SJCRH30 (cell line): ENCODE results near the gene OTOR. TPM values are rescaled to one million over a fixed set of nuclear protein-coding genes. Genes with fewer than 3 reads are reported as not detected.
A peak's percentile ranks its signal among the peaks of the same experiment; 100 is the strongest.

Experiments
- DNase-seq, 2 experiments: peaks; one replicate each; pipeline ENCODE4 v3.0.0-alpha.2; 2015 to 2020
- H3K27ac ChIP-seq: fragments of 250-450 bp; sonication (Bioruptor Pico); 2 replicates; pipeline ENCODE4 v1.5.1; 2020; ENCODE audit warnings: mild to moderate bottlenecking, moderate library complexity
- H3K27me3 ChIP-seq: fragments of 250-450 bp; sonication (Bioruptor Pico); 2 replicates; pipeline ENCODE4 v1.5.1; 2020; ENCODE audit warnings: mild to moderate bottlenecking, moderate library complexity
- H3K36me3 ChIP-seq: fragments of 250-450 bp; sonication (Bioruptor Pico); 2 replicates; pipeline ENCODE4 v1.5.1; 2020; ENCODE audit warnings: mild to moderate bottlenecking, moderate library complexity
- H3K4me1 ChIP-seq: fragments of 250-450 bp; sonication (Bioruptor Pico); 2 replicates; pipeline ENCODE4 v1.5.1; 2020; ENCODE audit warnings: mild to moderate bottlenecking, moderate library complexity
- H3K4me3 ChIP-seq: fragments of 250-450 bp; sonication (Bioruptor Pico); 2 replicates; pipeline ENCODE4 v1.5.1; 2020; ENCODE audit warnings: mild to moderate bottlenecking, moderate library complexity
- H3K9me3 ChIP-seq: fragments of 250-450 bp; sonication (Bioruptor Pico); replicated peaks from 2 replicates; pipeline ENCODE4 v1.5.1; 2020; ENCODE audit warnings: mild to moderate bottlenecking, moderate library complexity
- total RNA-seq: library from RNA; depleted of rRNA; stranded (reverse); fragments of >200 nt; shearing (Covaris generic); gene quantifications from 2 replicates; pipeline ENCODE4 v1.2.3, GENCODE V29; 2014

The OTOR gene
- total RNA-seq, 1 experiment from 2014 or later, result not detected

DNA sequence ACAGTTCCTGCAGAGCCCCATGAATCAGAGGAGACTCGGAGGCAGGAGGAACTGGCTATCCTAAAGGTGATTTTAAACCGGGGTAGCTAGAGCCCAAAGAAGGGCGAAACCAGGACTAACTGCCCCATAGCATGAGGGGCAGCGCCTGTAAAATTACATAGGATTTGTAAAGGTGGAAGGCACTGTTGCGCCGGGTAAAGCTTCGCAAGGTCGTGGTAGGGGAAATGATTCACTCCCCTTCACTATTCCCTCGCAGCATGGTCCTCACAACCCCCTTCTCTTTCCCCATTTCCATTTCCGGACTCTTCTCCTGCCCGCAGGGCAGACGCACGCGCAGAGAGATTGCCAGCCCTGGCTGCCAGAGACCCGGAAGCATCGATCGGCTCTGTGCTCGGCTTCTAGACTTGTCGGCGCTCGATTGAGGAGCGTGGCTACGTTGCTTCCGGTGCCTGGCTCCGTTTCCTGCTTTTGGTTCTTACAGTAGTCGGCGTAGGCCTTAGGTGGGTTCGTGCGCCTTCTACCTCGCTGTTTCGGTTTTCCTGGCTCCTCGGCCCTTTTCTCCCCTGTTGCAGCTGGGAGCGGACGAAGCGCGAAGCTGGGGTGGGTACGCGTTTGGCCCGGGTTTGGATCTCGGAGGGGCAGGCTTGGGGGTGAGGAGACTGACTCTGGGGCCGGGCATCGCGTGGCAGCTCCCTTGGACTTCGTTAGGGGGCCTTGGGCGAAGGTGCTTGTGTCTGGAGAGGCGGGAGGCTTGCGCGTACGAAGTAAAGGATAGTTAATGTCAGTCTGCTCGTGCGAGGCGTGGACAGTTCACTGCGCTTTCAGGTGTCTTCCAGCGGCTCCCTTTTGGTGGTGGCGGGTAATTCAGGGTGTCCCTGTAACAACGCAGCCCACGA is 18.3 kb upstream of the OTOR start, which contains the start of gene SNRPB2:
TSS of gene SNRPB2 (plus strand) at position 462 of the 896 bp plus-strand sequence. CDS start 1,677 bp downstream, outside the sequence.
- Histone ChIP-seq H3K27me3 (no peaks in the 10 kb centered on the region), H3K9me3 (no peaks in the 10 kb centered on the region), H3K4me1 (no peaks in the 10 kb centered on the region), H3K4me3 (peak within 1 kb of the TSS; percentile 77), H3K27ac (peak within 1 kb of the TSS; percentile 62), H3K36me3 (peaks cover 24% of the 10 kb centered on the region; the same call in 1 of the 2 replicates)
- peak; percentile 94 to 96 for DNase-seq

DNA sequence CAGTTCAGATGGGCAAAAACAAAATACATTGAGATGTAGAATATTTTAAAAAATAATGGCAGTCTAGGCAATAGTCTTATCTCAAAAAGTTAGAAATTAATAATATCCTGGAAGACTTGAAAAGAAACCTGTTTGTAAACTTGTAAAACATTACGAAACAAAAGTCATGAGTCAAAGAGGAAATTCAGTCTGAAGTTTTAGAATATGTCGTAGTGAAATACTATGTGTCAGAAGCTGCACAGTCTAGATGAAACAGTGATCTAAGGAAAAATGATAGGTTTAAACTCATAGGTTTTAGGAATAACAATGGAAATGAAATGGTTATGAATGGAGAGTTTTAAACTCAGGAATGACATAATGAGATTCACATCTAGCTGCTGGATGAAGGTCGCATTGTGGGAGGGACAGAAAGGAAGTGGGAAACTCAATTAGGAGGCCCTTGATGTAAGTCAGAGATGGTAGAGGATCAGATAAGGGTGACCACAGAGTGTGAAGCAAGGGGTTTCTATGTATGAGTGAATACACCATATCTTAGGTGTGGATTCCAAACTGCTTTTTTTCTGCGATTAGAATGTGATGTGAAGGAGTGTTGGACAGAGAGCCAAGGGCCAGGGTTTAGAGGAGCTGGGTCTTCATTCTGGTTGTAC is 15.5 kb upstream of the OTOR start:
- no peaks in the 10 kb centered on the region for H3K9me3 ChIP-seq
- no peak for DNase-seq
- H3K27ac ChIP-seq, result no peak overlapping the region
- H3K36me3 ChIP-seq, result peaks cover 48% of the 10 kb centered on the region
- H3K27me3 ChIP-seq, result no peaks in the 10 kb centered on the region
- no peaks in the 10 kb centered on the region for H3K4me1 ChIP-seq
- no peak overlapping the region for H3K4me3 ChIP-seq

DNA sequence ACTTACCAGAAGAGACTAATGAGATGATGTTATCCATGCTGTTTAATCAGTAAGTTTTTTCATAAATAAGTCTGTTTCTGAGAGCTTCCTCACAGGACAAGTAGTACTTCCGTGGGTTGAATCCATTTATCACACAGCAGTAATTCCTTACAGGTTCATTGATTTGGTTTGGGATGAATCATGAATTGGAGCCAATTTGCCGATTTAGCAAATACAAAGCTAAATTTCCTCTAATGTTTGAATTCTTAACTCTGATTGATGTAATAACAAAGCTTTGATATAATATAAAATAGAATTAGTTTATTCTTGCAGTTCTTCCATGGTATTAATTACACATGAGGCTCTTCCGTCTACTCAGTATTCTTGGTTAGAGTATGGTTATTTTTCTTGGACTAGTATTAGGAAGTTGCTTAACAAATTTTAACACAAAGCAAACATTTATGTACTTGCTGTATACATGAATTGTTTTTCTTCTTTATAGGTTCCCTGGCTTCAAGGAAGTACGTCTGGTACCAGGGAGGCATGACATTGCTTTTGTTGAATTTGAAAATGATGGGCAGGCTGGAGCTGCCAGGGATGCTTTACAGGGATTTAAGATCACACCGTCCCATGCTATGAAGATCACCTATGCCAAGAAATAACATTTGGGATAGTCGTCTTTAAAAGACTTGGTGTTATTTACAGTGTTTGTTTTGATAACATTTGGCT is 7.6 kb upstream of the OTOR start:
- Histone ChIP-seq H3K36me3 (peaks cover 43% of the 10 kb centered on the region), H3K9me3 (no peaks in the 10 kb centered on the region), H3K27ac (no peak overlapping the region), H3K4me3 (no peak overlapping the region), H3K27me3 (no peaks in the 10 kb centered on the region), H3K4me1 (no peaks in the 10 kb centered on the region)
- DNase-seq, result no peak

DNA sequence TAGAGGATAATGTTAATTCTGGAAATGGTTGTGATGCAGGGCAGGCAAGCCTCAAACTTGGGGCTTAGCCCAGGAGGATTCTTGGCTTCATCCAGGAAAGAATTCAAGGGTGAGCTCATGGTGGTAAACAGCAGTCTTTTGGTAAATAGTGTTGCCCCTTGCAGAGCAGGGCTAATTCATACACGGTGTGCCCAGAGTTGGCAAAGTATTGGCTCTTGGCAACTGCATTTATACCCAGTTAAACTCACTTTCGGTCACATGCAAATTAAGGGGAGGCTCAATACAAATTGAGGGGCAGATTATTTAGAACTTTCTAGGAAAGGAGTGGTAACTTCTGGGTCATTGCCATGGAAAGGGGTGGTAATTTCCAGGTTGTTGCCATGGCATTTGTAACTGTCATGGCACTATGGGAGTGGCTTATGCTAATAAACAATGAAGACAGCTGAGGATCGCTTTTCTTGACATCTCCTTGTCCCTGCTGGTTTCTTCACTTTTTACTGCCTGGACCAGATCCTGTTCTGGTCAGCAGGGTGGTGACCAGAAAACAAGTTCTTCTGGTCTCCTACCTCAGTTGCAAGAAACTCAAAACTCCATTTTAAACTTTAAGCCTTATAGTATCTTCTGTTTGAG is 3.9 kb upstream of the OTOR start:
- Histone ChIP-seq H3K4me1 (no peaks in the 10 kb centered on the region), H3K9me3 (no peaks in the 10 kb centered on the region), H3K4me3 (no peak overlapping the region), H3K36me3 (peaks cover 16% of the 10 kb centered on the region), H3K27me3 (no peaks in the 10 kb centered on the region; the same call in 1 of the 2 replicates), H3K27ac (no peak overlapping the region)
- no peak for DNase-seq

DNA sequence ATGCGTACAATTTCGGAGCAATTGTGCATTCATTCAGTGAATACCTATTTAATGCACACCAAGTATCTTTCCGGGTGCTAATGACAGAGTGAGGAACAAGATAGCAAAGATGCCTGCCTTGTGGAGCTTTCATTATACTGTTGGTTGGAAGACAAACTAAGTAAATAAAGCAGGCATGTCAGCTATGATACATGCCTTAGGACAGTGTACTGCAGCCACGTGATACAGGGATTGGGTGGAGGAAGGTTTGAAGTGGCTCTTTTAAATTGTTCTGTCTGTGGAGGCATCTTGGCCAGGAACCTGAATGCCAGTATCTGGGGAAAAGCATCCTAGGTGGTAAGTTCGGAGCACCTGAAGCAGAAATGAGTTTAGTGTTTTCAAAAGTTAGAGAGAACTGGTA is 3.0 kb upstream of the OTOR start:
- no peaks in the 10 kb centered on the region for H3K4me1 ChIP-seq
- peaks cover 13% of the 10 kb centered on the region for H3K36me3 ChIP-seq
- H3K27me3 ChIP-seq, result no peaks in the 10 kb centered on the region; the same call in 1 of the 2 replicates
- no peaks in the 10 kb centered on the region for H3K9me3 ChIP-seq
- DNase-seq, result no peak
- H3K4me3 ChIP-seq, result no peak overlapping the region
- no peak overlapping the region for H3K27ac ChIP-seq

DNA sequence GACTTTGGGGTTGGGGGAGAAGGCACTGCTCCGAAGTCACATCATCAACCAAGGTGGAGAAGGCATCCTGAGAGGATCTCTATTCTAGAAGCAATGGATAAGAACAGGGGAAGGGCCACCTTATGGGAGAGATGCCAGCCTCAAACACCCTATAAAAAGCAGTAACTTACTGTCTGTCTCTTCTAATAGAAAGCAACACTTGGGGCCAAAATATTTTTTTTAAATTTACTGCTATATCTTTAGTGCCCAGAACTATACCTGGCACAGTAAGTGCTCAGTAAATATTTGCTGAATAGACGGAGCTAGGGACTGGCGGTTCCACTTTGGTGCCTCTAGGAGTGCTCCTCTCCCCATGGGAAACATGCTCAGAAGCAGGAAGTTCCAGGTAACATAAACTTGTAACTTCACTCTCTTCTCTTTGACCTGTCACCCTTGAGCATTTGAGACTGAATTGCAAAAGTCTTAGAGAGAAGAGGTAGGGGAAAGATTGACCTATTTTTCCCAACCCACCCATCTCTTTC is 807 bp upstream of the OTOR start:
- Histone ChIP-seq H3K4me1 (no peaks in the 10 kb centered on the region), H3K4me3 (no peak overlapping the region), H3K9me3 (no peaks in the 10 kb centered on the region), H3K27ac (no peak overlapping the region), H3K27me3 (peaks cover 4% of the 10 kb centered on the region), H3K36me3 (no peaks in the 10 kb centered on the region)
- DNase-seq, result no peak

DNA sequence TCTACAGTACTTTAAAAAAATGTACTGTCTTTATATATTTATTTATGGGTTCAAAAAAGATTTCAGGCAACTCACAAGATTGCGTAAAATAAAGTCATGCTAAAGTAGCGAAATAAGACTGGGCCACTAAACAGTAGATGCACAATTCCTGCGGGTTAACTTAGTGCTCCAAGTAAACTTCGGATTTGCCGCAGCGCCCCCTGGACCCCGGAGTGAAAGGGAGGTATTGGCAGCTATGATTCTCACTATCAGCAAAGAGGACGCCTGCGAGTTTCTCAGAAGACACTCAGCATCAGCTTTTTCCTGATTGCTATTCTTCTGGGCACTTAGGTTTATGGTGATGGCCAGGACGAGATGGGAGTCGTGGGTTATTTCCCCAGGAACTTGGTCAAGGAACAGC is 1.4 kb downstream of the OTOR start:
- no peaks in the 10 kb centered on the region for H3K9me3 ChIP-seq
- H3K27me3 ChIP-seq, result peaks cover 4% of the 10 kb centered on the region
- H3K36me3 ChIP-seq, result no peaks in the 10 kb centered on the region
- H3K4me1 ChIP-seq, result no peaks in the 10 kb centered on the region
- DNase-seq, result no peak
- no peak overlapping the region for H3K4me3 ChIP-seq
- no peak overlapping the region for H3K27ac ChIP-seq

DNA sequence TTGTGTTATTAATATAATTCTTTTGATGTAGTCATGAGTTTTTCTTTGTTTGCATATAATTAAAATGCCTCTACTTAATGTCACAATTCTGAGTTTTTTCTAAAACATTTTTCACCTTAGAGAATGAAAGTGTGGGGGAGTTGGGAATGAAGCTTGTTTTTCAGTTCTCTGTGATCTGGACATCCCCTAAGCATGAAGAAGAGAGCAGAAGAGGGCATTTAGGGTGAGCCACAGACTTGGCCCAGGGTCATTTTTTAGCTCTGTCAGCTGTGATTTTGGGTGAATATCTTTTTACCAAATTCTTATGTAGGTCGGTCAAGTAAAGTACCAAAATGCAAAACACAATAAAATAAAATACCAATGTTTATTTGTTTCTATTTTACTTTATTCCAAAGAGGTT is 3.9 kb downstream of the OTOR start:
- Histone ChIP-seq H3K27me3 (peaks cover 4% of the 10 kb centered on the region), H3K9me3 (no peaks in the 10 kb centered on the region), H3K36me3 (no peaks in the 10 kb centered on the region), H3K4me3 (no peak overlapping the region), H3K27ac (no peak overlapping the region), H3K4me1 (no peaks in the 10 kb centered on the region)
- DNase-seq, result no peak

DNA sequence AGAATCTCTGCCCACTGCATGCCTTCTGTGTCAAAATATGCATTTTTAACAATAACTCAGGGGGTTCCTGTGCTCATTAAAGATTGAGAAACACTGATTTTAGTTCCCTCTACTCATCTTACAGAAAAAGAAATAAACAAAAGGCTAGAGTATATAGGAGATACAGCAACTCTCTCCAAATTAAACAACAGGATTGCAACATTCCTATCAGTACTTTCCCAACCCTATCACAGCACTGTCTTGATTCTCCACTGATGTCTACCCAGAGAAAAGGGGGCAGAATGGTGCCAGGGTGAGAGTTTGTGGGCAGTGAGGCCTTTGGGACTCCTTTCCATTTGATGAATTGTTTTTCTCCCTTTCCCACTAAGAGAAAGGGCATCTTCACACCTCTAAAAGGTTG is 4.7 kb downstream of the OTOR start:
- no peak overlapping the region for H3K4me3 ChIP-seq
- H3K27me3 ChIP-seq, result peaks cover 4% of the 10 kb centered on the region
- no peaks in the 10 kb centered on the region for H3K4me1 ChIP-seq
- H3K27ac ChIP-seq, result no peak overlapping the region
- no peaks in the 10 kb centered on the region for H3K36me3 ChIP-seq
- DNase-seq, result no peak
- H3K9me3 ChIP-seq, result no peaks in the 10 kb centered on the region

DNA sequence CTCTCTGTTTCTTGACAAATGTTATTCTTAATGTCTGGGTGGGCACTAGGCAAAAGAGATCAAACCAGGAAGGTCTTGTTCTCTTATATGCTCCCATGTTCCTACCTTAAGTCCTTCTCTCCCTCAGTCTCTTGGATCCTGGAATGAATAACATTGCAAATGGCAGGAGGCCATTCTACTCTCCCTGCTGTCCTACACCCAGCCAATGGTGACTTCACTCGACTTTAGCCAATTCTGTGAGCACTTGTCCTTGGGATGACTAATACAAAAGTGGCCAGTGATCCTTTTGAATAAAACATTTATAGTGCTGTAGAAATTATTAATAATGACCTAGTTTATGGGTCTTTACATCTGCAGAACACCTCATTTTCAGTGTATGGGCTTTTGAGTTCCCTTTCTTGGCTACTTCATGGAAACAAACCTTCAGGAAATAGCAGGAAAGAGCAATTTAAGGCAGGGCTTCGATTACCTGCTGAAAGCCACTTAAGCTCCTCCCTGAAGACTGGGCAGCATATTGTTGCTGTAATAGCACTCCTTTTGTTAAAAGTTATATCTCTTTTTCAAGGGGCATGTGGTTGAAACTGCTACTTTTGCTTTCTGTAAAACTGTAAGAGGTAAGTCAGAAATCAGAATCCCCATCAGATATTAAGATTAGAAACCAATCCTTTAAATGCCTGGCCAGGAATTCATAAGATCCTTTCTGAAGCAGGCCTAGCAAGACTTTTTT is 10.5 kb downstream of the OTOR start:
- Histone ChIP-seq H3K9me3 (no peaks in the 10 kb centered on the region), H3K4me3 (no peak overlapping the region), H3K27ac (no peak overlapping the region), H3K36me3 (no peaks in the 10 kb centered on the region), H3K27me3 (no peaks in the 10 kb centered on the region), H3K4me1 (no peaks in the 10 kb centered on the region)
- DNase-seq, result no peak

DNA sequence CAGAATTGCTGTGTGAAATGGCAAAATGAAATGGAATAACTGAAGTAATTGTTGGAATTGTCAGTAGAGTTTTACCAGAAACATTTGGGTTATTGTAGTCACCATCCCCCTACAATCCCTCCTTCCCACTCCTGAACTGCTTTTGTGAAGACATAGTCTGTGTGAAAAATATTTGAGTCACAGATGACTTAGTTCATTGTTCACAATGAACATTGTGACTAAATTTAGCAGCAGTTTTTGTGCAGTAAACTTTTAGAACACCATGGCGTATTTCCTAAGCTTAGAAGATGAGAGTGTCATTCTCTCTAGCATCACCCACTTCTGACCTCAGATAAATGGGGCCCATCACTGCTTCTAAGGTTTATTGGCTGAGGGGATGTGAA is 11.0 kb downstream of the OTOR start:
- H3K36me3 ChIP-seq, result no peaks in the 10 kb centered on the region
- H3K27ac ChIP-seq, result no peak overlapping the region
- H3K4me3 ChIP-seq, result no peak overlapping the region
- DNase-seq, result no peak
- no peaks in the 10 kb centered on the region for H3K9me3 ChIP-seq
- no peaks in the 10 kb centered on the region for H3K4me1 ChIP-seq
- H3K27me3 ChIP-seq, result no peaks in the 10 kb centered on the region

DNA sequence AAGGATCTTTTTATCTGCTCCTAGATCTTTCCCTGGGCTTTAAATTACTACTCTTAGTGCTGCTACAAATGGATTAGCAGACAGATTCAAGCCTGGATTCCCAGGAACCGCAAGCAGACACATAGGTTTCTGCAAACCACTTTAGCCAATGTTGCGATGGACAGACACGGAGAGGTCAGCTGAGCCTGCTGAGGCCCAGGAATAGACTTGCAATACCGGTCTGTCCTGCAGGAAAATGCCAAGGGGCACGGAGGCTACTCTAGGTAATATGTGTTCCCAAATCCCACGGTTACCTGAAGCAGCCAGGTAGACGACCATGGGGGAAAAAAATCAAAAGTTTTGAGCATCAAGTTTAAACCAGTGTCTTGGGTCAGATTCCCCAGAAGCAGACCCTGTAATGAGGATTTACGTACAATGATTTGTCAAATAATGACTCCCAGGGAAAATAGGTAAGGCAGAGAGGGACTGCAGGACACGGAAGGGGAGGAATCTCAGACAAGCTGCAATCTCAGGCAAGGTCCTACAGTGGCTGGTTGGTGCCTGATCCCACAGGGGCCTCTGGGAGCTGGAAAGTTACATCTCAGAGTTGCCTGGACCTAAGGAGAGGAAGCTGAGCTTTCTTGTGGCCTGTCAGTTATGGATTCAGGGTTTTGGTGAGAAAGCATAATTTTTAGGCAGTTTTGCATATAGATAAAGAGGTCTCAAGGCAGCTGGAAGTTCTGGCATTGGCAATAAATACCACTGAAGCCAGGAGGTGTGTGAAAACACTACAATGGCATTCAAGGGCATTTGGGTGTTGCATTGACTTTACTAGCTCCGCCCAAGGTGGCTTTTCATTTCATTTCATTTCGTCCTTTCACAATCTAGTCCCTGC is 12.5 kb downstream of the OTOR start:
- Histone ChIP-seq H3K27ac (no peak overlapping the region), H3K27me3 (no peaks in the 10 kb centered on the region), H3K4me1 (no peaks in the 10 kb centered on the region), H3K9me3 (no peaks in the 10 kb centered on the region), H3K4me3 (no peak overlapping the region), H3K36me3 (no peaks in the 10 kb centered on the region)
- no peak for DNase-seq

DNA sequence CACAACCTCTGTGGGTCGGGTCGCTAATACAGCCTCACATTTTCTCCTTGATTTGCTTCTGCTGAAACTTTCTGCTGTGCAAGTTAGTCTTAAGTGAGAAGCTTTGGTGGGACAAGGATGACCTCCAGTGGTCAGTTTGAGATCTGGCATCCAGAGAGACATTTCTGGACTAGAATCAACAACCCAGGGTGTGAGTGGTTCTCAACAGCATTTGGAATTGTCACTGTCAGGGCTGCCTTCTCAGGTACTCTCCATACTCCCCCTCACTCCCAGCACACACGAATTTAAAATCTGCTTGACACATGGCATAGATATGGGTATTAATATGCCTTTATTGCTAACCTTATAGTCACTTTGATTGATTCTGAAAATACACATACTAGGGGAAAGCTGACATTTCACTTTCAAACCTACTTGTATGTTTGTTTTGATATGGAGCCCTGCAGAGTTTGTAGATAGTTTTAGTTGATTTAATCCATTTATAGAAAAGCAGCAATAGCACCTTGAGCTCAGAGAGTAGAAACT is 13.2 kb downstream of the OTOR start:
- Histone ChIP-seq H3K27ac (no peak overlapping the region), H3K4me1 (no peaks in the 10 kb centered on the region), H3K4me3 (no peak overlapping the region), H3K9me3 (no peaks in the 10 kb centered on the region), H3K27me3 (no peaks in the 10 kb centered on the region), H3K36me3 (no peaks in the 10 kb centered on the region)
- peak; percentile 36 to 74 for DNase-seq
